ENCODE data around the gene TLK2. TPM values are rescaled to one million over a fixed set of nuclear protein-coding genes. Genes with fewer than 3 reads are reported as not detected.

Gene TLK2
- total RNA-seq, 1 experiment from 2014 or later = 40.5 TPM

- Histone ChIP-seq H3K36me3 (ENCODE audit: low read depth, low read length) (no peaks in the 10 kb centered on the region), H3K4me2 (ENCODE audit: low read length) (peak overlapping the region; percentile 99), H3F3A (ENCODE audit: low read length, unreplicated experiment) (no peaks in the 10 kb centered on the region), H3K9ac (ENCODE audit: low read length) (peak overlapping the region; percentile 76), H3K79me2 (ENCODE audit: low read length) (no peaks in the 10 kb centered on the region), H3K9me2 (replicated peaks; ENCODE audit: low read length) (no peaks in the 10 kb centered on the region), H3K27ac (ENCODE audit: low read length) (no peak overlapping the region), H2AFZ (ENCODE audit: low read length) (peak overlapping the region; percentile 76), H3K9me3 (ENCODE audit: low read length) (no peaks in the 10 kb centered on the region), H3K4me3 (ENCODE audit: low read length) (peak overlapping the region; percentile 76), H3K4me1 (ENCODE audit: insufficient read depth, low read length) (peaks cover 11% of the 10 kb centered on the region; the same call in 1 of the 2 replicates), H4K20me1 (ENCODE audit: low read length) (no peaks in the 10 kb centered on the region), H3K27me3 (ENCODE audit: low read length) (no peaks in the 10 kb centered on the region)
- intact Hi-C loops (cut with micrococcal nuclease) = no loop called here
- peak; percentile 68 for DNase-seq
- TF ChIP-seq EZH2phosphoT487 (IDR thresholded peaks at IDR 0.05; ENCODE audit: borderline replicate concordance, low read length) (no peak), CTCF (conservative IDR thresholded peaks at IDR 0.05; ENCODE audit: low read depth, low read length) (no peak), EZH2 (IDR thresholded peaks at IDR 0.05; ENCODE audit: low read length, unreplicated experiment) (no peak)
- CTCF ChIA-PET = no interaction called here
- peak; percentile 66 for ATAC-seq
- POLR2A ChIA-PET (ENCODE audit: unreplicated experiment) = no interaction called here
- no TSS peak for BruUV-seq (replicated peaks)
Measured at GRCh38 chr17:62653002-62653825, 174.6 kb downstream of the TLK2 start.

GRCh38 chr17:62653826-62654761 is 175.5 kb downstream of the TLK2 start:
- Histone ChIP-seq H3K9me3 (ENCODE audit: low read length) (no peaks in the 10 kb centered on the region), H4K20me1 (ENCODE audit: low read length) (no peaks in the 10 kb centered on the region), H3K4me2 (ENCODE audit: low read length) (no peak overlapping the region), H3K9me2 (replicated peaks; ENCODE audit: low read length) (no peaks in the 10 kb centered on the region), H3F3A (ENCODE audit: low read length, unreplicated experiment) (no peaks in the 10 kb centered on the region), H3K36me3 (ENCODE audit: low read depth, low read length) (no peaks in the 10 kb centered on the region), H3K4me1 (ENCODE audit: insufficient read depth, low read length) (peaks cover 11% of the 10 kb centered on the region; the same call in 1 of the 2 replicates), H3K27ac (ENCODE audit: low read length) (no peak overlapping the region), H2AFZ (ENCODE audit: low read length) (no peak overlapping the region), H3K9ac (ENCODE audit: low read length) (no peak overlapping the region), H3K4me3 (ENCODE audit: low read length) (no peak overlapping the region), H3K27me3 (ENCODE audit: low read length) (no peaks in the 10 kb centered on the region), H3K79me2 (ENCODE audit: low read length) (no peaks in the 10 kb centered on the region)
- intact Hi-C loops (cut with micrococcal nuclease) = no loop called here
- no TSS peak for BruUV-seq (replicated peaks)
- ChIA-PET CTCF (no interaction called here), POLR2A (ENCODE audit: unreplicated experiment) (no interaction called here)
- no peak for TF ChIP-seq EZH2 (IDR thresholded peaks at IDR 0.05; ENCODE audit: low read length, unreplicated experiment)
- no peak for TF ChIP-seq CTCF (conservative IDR thresholded peaks at IDR 0.05; ENCODE audit: low read depth, low read length)
- no peak for TF ChIP-seq EZH2phosphoT487 (IDR thresholded peaks at IDR 0.05; ENCODE audit: borderline replicate concordance, low read length)
- no peak for DNase-seq
- no peak for ATAC-seq

Measured in PC-3 (cell line).